HG03060 (cell line): ENCODE data around the gene LLGL1.
A peak's percentile ranks its signal among the peaks of the same experiment; 100 is the strongest.

Experiments
- ATAC-seq: cut with Tn5 transposase; IDR thresholded peaks from one replicate; pipeline ENCODE4 v1.9.1; 2021; ENCODE audit warnings: low read depth, moderate number of reproducible peaks; ENCODE audit not compliant: unreplicated experiment

Gene LLGL1

GRCh38 chr17:18250259-18250658, 24.8 kb downstream of the LLGL1 start:
- ATAC-seq, result no peak

DNA sequence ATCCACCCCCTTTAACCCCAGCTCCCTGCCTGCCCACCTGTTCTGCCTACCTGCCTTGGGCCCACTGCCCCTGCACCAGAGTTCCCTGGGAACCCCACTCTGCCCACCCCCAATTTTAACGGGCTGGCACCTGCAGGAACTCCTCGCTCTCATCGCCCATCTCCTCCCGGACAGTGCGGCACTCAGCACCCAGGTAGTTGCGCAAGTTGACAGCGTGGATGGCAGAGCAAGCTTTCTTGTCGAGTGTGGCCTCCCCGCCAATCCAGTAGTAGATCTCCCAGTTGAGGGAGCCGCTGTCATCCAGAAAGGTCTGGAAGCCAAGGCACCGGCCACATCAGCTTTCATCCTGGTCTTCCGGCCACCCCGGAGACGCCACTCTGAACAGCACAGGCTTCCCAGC, 25.3 kb downstream of the LLGL1 start:
- no peak for ATAC-seq

GRCh38 chr17:18251204-18251603, 25.8 kb downstream of the LLGL1 start:
- no peak for ATAC-seq

DNA sequence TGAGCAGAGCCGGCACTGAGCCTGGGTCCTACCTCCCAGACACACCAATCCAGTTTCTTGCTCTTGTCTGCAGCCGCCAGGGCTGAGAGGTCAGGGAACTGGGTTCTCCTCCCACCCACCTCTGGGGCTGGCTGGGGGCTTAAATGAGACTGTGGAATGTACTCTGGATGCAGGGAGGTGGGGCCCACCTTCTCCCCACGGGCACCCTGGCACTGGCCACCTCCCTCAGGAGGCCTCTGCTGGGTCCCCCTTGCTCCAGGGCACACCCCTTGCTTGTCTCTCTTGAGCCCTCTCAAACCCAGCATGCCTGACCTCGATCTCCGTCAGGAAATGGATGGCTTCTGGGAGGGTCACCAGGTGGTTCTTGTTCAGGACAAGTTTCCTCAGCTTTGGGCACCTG, 26.7 kb downstream of the LLGL1 start:
- ATAC-seq, result no peak

DNA sequence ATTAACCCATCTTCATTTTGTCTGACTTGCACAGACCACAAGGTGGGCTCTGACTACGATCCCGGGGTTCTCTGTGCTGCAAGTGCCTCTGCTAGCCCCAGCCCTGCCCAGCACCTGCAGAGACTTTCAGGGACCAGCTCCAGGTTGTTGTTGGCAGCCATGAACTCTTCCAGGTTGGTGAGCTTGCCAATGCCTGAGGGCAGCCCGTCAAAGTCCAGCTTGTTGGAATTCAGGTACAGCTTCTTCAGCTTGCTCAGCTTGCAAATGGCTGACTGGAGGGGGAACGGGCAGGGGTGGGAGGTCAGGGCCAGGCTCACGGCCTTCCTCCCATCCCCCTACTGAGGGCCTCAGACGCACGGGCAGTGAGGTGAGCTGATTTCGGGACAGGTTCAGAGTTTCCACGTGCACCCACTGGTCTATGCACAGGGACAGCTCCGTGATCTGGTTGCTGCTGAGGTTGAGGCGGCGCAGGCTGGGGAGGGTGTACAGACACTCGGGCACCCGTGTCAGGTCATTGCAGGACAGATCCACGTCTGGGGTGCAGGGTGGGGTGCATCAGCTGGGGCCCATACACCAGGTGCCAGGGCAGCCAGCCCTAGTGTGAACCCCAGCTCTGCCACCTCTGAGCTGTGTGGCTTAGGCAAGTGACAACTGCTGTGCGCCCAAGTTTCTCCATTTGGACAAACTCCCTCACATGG, 27.9 kb downstream of the LLGL1 start:
- no peak for ATAC-seq

DNA sequence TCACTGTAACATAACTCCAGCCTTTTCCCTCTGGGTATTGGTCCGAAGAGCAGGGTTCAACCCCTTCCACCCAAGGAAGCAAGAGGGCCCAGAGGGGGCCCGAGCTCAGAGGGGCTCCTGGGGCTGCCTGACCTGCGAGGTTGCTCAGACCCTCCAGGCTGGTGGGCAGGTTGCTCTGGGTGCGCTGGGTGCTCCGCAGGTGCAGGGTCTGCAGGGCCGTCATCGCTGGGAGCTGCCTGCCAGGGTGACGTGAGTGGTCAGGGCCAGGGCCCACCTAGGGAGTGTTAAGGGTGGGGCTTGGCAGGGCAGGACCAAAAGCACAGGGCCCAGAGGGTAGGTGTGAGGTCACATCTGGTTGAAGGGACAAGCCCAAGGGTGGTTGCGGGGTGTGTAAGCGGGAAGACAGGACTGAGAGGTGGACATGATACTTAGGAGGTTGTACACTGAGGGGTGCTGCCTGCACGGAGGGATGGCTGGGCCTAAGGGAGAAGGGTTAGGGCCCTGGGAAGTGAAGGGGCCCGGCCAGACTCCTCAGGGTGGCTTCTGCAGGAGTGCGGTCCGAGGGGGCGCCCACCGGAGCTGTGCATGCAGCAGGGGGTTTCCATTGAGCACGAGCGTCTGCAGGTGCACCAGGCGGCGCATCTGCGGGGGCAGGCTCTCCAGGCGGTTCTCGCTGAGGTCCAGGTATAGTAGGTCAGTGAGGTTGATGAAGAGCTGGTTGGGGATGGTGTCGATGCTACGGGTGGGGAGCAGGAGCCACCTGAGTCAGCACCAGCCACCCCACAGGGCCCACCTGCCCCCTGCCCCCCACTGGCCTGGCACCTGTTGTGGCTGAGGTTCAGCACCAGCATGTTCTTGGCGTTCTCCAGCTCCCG, 28.7 kb downstream of the LLGL1 start:
- no peak for ATAC-seq

- no peak for ATAC-seq
Observed at GRCh38 chr17:18254888-18255649, 29.6 kb downstream of the LLGL1 start.

DNA sequence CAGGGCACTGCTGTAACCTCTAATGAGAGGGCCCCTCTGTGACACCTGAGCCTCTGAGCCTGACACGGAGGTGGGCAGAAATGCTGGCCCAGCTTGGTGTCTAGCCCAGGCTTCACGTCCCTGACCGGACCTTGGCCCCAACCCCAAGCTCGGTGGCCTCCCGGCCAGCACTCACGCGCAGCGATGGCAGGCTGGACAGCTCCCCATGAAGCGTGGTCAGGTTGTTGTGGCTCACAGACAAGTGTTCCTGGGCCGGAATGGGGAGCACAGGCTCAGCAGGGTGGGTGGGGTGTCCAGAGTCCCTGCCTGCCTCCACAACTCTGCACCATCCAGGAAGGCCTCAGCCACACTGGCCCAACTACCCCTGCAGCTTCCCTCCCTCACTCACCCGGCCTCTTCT, 30.9 kb downstream of the LLGL1 start:
- ATAC-seq, result no peak

DNA sequence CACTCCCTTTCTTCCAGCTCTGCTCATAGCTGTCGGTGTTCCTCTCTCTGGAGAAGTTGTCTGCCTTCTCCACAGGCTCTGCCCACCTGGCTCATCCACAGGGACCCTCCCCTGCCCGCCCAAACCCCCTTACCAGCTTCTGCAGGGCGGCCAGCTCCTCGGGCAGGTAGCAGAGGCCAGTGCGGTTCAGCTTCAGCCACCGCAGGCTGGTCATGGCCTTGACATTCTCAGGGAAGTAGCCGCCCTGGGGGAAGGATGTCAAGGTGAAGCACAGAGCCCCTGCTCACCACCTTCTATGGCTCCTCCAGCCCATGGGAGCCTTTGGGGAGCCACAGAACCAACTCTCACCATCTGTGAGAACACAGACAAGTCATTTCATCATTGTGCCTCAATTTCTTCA, 31.3 kb downstream of the LLGL1 start:
- ATAC-seq, result no peak

GRCh38 chr17:18257268-18257981, 32.0 kb downstream of the LLGL1 start:
- ATAC-seq, result no peak

DNA sequence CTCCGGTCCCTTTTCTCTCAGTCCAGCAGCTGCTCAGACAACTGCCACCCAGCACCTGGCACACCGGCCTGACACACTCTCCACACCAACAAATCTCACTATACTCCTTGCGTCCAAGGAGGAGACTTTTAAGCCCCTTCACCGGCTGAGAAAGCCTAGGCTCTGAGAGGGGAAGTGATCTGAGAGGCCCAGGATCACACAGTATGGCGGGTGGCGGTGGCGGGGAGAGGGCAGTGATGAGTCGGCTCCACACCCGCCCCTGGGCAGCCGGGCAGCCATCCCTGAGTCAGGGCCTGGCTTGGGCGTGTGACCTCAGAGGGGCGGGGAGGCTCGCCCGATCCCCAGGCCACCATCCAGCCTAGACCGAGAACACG, 32.5 kb downstream of the LLGL1 start:
- no peak for ATAC-seq

- ATAC-seq, result no peak
Observed at GRCh38 chr17:18258356-18259038, 33.1 kb downstream of the LLGL1 start, which contains the start of gene FLII. Gene FLII, minus strand, starts transcription at chr17:18258738. Its CDS starts 48 bp downstream, at chr17:18258690.

DNA sequence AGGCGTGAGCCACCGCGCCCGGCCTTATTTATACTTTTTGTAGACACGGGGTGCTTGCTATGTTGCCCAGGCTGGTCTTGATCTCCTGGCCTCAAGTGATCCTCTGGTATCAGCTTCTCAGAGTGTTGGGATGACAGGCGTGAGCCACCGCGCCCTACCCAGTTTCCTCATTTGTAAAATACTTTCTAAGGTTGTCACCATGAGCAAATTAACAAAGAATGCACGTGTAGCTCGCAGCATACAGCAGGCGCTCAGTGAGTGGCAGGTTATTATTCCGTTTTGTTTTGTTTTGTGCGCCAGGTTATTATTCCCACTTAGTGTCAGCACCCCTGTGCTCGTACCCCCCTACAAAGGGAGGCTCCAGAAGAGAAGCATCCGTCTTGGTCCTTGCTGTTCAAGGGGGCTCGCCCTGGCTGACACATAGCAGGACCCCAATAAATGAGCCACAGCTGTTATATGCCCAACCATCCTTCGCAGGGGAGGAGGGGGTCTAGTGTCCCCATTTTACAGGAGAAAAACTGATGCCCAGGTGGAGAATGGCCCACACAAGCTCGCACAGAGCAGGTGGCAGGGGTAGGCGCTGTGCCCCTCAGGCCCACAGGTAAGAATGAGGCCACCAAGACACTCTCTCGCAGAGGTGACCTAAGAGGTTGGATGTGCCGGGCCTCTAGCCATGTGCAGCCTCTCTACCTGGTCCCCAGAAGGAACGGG, 34.3 kb downstream of the LLGL1 start:
- no peak for ATAC-seq

GRCh38 chr17:18260332-18261145, 35.1 kb downstream of the LLGL1 start, which contains the start of gene MIEF2:
Gene MIEF2, plus strand, starts transcription at chr17:18260662. Its CDS starts 2,059 bp downstream, at chr17:18262721.
- peak; percentile 69 for ATAC-seq

DNA sequence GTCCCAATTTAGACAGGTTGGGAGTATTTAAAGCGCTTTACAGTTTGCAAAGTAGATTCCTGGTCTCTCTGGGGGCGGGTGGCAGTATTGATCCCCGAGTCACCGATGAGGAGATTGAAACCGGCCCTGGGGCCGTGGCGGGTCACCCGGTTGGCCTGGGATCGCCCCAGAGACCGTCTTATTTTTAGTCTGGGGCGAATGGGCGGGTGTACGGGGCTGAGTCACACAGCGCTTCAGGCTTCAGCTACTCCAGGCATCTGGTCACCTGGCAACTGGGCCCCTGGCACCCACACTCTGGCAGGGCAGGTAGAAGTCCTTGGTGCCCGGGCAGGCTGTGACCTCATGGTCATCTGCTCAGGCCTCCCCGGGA, 35.7 kb downstream of the LLGL1 start:
- ATAC-seq, result no peak

GRCh38 chr17:18261659-18262058, 36.2 kb downstream of the LLGL1 start:
- no peak for ATAC-seq

DNA sequence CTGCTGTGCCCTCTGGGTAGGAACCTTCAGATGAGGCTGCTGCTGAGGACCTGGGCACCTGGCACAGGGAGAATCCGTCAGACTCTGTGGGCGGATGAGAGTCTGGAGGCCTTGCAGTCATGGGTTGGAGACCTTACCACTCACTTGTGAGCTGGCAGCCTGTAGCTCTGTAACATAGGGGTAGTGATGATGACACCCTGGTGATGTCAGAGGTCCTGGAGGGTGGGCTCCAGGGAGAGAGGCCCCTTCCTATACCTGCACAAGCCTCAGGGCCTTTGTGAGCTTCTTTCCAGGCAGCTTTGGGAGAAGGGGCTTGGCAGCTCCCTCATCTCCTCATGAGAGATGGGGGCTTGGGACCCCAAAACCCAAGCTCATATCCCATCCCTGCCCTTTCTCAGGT, 36.7 kb downstream of the LLGL1 start:
- ATAC-seq, result no peak

- no peak for ATAC-seq
Observed at GRCh38 chr17:18262641-18263040, 37.2 kb downstream of the LLGL1 start.
